NCI-H2227 (cell line): Measurements from ENCODE around the gene HECW1.

Experiments used
- DNase-seq: peaks from one replicate; lab custom pipeline; 2025; ENCODE audit not compliant: unreplicated experiment; lab: John Stamatoyannopoulos, UW

Gene HECW1

GRCh38 chr7:43487731-43488073 lies 375.3 kb downstream of the HECW1 start:
- no peak for DNase-seq

GRCh38 chr7:43489257-43489656 lies 376.8 kb downstream of the HECW1 start:
- no peak for DNase-seq

GRCh38 chr7:43490016-43490415 lies 377.6 kb downstream of the HECW1 start:
- no peak for DNase-seq

GRCh38 chr7:43491123-43491522 lies 378.7 kb downstream of the HECW1 start:
- DNase-seq, result no peak

- no peak for DNase-seq
Measured at GRCh38 chr7:43491984-43492383, 379.5 kb downstream of the HECW1 start.

- no peak for DNase-seq
Measured at GRCh38 chr7:43492896-43493295, 380.4 kb downstream of the HECW1 start.

- DNase-seq, result no peak
Measured at GRCh38 chr7:43495572-43495971, 383.1 kb downstream of the HECW1 start.

- no peak for DNase-seq
Measured at GRCh38 chr7:43496596-43496995, 384.1 kb downstream of the HECW1 start.

- DNase-seq, result no peak
Measured at GRCh38 chr7:43501870-43502269, 389.4 kb downstream of the HECW1 start.

- DNase-seq, result no peak
Measured at GRCh38 chr7:43502941-43503340, 390.5 kb downstream of the HECW1 start.

GRCh38 chr7:43505412-43505811 lies 393.0 kb downstream of the HECW1 start:
- no peak for DNase-seq

GRCh38 chr7:43506460-43506859 lies 394.0 kb downstream of the HECW1 start:
- DNase-seq, result no peak

- DNase-seq, result no peak
Measured at GRCh38 chr7:43508461-43508860, 396.0 kb downstream of the HECW1 start.

GRCh38 chr7:43509906-43510305 lies 397.5 kb downstream of the HECW1 start:
- no peak for DNase-seq

GRCh38 chr7:43511029-43511428 lies 398.6 kb downstream of the HECW1 start:
- no peak for DNase-seq

- DNase-seq, result no peak
Measured at GRCh38 chr7:43511769-43512515, 399.5 kb downstream of the HECW1 start.

- DNase-seq, result peak; percentile 11
Measured at GRCh38 chr7:43513251-43513650, 400.8 kb downstream of the HECW1 start.

GRCh38 chr7:43516581-43517342 lies 404.3 kb downstream of the HECW1 start:
- DNase-seq, result no peak

GRCh38 chr7:43517464-43517863 lies 405.0 kb downstream of the HECW1 start:
- no peak for DNase-seq

GRCh38 chr7:43520201-43520600 lies 407.8 kb downstream of the HECW1 start:
- no peak for DNase-seq

- DNase-seq, result no peak
Measured at GRCh38 chr7:43522406-43523156, 410.1 kb downstream of the HECW1 start.
